A673 (cell line): ENCODE data around the gene RNPEPL1.

Experiments used
- CTCF ChIP-seq: fragments of 300-800, 200-600 bp; sonication (generic); conservative IDR thresholded peaks from 2 replicates; pipeline ENCODE4 v1.5.1; 2017; ENCODE audit warnings: low read depth, mild to moderate bottlenecking, antibody characterized with exemption, low read length, moderate library complexity, mixed read lengths
- EZH2 ChIP-seq: fragments of 200-600 bp; sonication (generic); IDR thresholded peaks from 2 replicates; pipeline ENCODE4 v1.6.1; 2017; ENCODE audit warnings: borderline replicate concordance, low read depth, mild to moderate bottlenecking, mixed read lengths, antibody characterized with exemption, low read length; ENCODE audit not compliant: poor library complexity, severe bottlenecking

- TF ChIP-seq EZH2, result no peak
- no peak for TF ChIP-seq CTCF
Observed at GRCh38 chr2:240568678-240569522, 616 bp downstream of the RNPEPL1 start.
